ENCODE data around the gene EYA2.
"Not testable (repeated sequence)": the region's sequence is repeated elsewhere in the genome, so short reads cannot be mapped to it uniquely, and the experiment has no call there.

Gene EYA2

GRCh38 chr20:47172579-47172978 is 277.9 kb downstream of the EYA2 start:
- no peaks in the 10 kb centered on the region for H3K27me3 ChIP-seq (ENCODE audit: control insufficient read depth, insufficient read depth, low read length)
- no peaks in the 10 kb centered on the region for H3K36me3 ChIP-seq (ENCODE audit: control insufficient read depth, insufficient read depth, low read length)
- no peak overlapping the region for H3K9ac ChIP-seq (ENCODE audit: low read depth, low read length)
- no peak overlapping the region for H3K4me3 ChIP-seq (ENCODE audit: low read depth, low read length)
- no peaks in the 10 kb centered on the region for H3K9me3 ChIP-seq (ENCODE audit: control insufficient read depth, insufficient read depth, low read length)
- no peaks in the 10 kb centered on the region for H3K4me1 ChIP-seq (ENCODE audit: control insufficient read depth, insufficient read depth, low read length)

- Histone ChIP-seq H3K4me1 (ENCODE audit: control insufficient read depth, insufficient read depth, low read length) (no peaks in the 10 kb centered on the region), H3K36me3 (ENCODE audit: control insufficient read depth, insufficient read depth, low read length) (no peaks in the 10 kb centered on the region), H3K4me3 (ENCODE audit: low read depth, low read length) (no peak overlapping the region), H3K27me3 (ENCODE audit: control insufficient read depth, insufficient read depth, low read length) (no peaks in the 10 kb centered on the region), H3K9me3 (ENCODE audit: control insufficient read depth, insufficient read depth, low read length) (no peaks in the 10 kb centered on the region), H3K9ac (ENCODE audit: low read depth, low read length) (no peak overlapping the region)
These were observed 279.1 kb downstream of the EYA2 start for GRCh38 chr20:47173596-47174216.

- Histone ChIP-seq H3K4me1 (ENCODE audit: control insufficient read depth, insufficient read depth, low read length) (no peaks in the 10 kb centered on the region), H3K9ac (ENCODE audit: low read depth, low read length) (no peak overlapping the region), H3K36me3 (ENCODE audit: control insufficient read depth, insufficient read depth, low read length) (no peaks in the 10 kb centered on the region), H3K27me3 (ENCODE audit: control insufficient read depth, insufficient read depth, low read length) (no peaks in the 10 kb centered on the region), H3K9me3 (ENCODE audit: control insufficient read depth, insufficient read depth, low read length) (no peaks in the 10 kb centered on the region), H3K4me3 (ENCODE audit: low read depth, low read length) (no peak overlapping the region)
These were observed 280.0 kb downstream of the EYA2 start for GRCh38 chr20:47174456-47175243.

GRCh38 chr20:47175493-47175892 is 280.9 kb downstream of the EYA2 start:
- H3K9me3 ChIP-seq (ENCODE audit: control insufficient read depth, insufficient read depth, low read length) = no peaks in the 10 kb centered on the region
- H3K27me3 ChIP-seq (ENCODE audit: control insufficient read depth, insufficient read depth, low read length) = no peaks in the 10 kb centered on the region
- no peaks in the 10 kb centered on the region for H3K4me1 ChIP-seq (ENCODE audit: control insufficient read depth, insufficient read depth, low read length)
- H3K36me3 ChIP-seq (ENCODE audit: control insufficient read depth, insufficient read depth, low read length) = no peaks in the 10 kb centered on the region
- H3K9ac ChIP-seq (ENCODE audit: low read depth, low read length) = no peak overlapping the region
- no peak overlapping the region for H3K4me3 ChIP-seq (ENCODE audit: low read depth, low read length)

GRCh38 chr20:47176217-47176616 is 281.6 kb downstream of the EYA2 start:
- not testable (repeated sequence) for H3K27me3 ChIP-seq (ENCODE audit: control insufficient read depth, insufficient read depth, low read length)

GRCh38 chr20:47178277-47178676 is 283.6 kb downstream of the EYA2 start:
- H3K4me1 ChIP-seq (ENCODE audit: control insufficient read depth, insufficient read depth, low read length) = no peaks in the 10 kb centered on the region
- no peaks in the 10 kb centered on the region for H3K36me3 ChIP-seq (ENCODE audit: control insufficient read depth, insufficient read depth, low read length)

More at GRCh38 chr20:47176217-47176616, 281.6 kb downstream of the EYA2 start:
- H3K4me3 ChIP-seq (ENCODE audit: low read depth, low read length); H3K9ac ChIP-seq (ENCODE audit: low read depth, low read length); H3K9me3 ChIP-seq (ENCODE audit: control insufficient read depth, insufficient read depth, low read length); H3K36me3 ChIP-seq (ENCODE audit: control insufficient read depth, insufficient read depth, low read length); H3K4me1 ChIP-seq (ENCODE audit: control insufficient read depth, insufficient read depth, low read length): not testable (repeated sequence)

GRCh38 chr20:47178851-47179250 is 284.2 kb downstream of the EYA2 start:
- H3K9ac ChIP-seq (ENCODE audit: low read depth, low read length) = no peak overlapping the region
- no peaks in the 10 kb centered on the region for H3K9me3 ChIP-seq (ENCODE audit: control insufficient read depth, insufficient read depth, low read length)
- peaks cover 5% of the 10 kb centered on the region for H3K36me3 ChIP-seq (ENCODE audit: control insufficient read depth, insufficient read depth, low read length)
- no peaks in the 10 kb centered on the region for H3K27me3 ChIP-seq (ENCODE audit: control insufficient read depth, insufficient read depth, low read length)
- no peak overlapping the region for H3K4me3 ChIP-seq (ENCODE audit: low read depth, low read length)
- no peaks in the 10 kb centered on the region for H3K4me1 ChIP-seq (ENCODE audit: control insufficient read depth, insufficient read depth, low read length)

More at GRCh38 chr20:47178277-47178676, 283.6 kb downstream of the EYA2 start:
- Histone ChIP-seq H3K9me3 (ENCODE audit: control insufficient read depth, insufficient read depth, low read length) (no peaks in the 10 kb centered on the region), H3K27me3 (ENCODE audit: control insufficient read depth, insufficient read depth, low read length) (no peaks in the 10 kb centered on the region), H3K9ac (ENCODE audit: low read depth, low read length) (no peak overlapping the region), H3K4me3 (ENCODE audit: low read depth, low read length) (no peak overlapping the region)

- no peak overlapping the region for H3K9ac ChIP-seq (ENCODE audit: low read depth, low read length)
- peaks cover 7% of the 10 kb centered on the region for H3K36me3 ChIP-seq (ENCODE audit: control insufficient read depth, insufficient read depth, low read length)
- no peaks in the 10 kb centered on the region for H3K9me3 ChIP-seq (ENCODE audit: control insufficient read depth, insufficient read depth, low read length)
- no peaks in the 10 kb centered on the region for H3K4me1 ChIP-seq (ENCODE audit: control insufficient read depth, insufficient read depth, low read length)
- H3K27me3 ChIP-seq (ENCODE audit: control insufficient read depth, insufficient read depth, low read length) = no peaks in the 10 kb centered on the region
- H3K4me3 ChIP-seq (ENCODE audit: low read depth, low read length) = no peak overlapping the region
These were observed 284.6 kb downstream of the EYA2 start for GRCh38 chr20:47179267-47179666.

- Histone ChIP-seq H3K27me3 (ENCODE audit: control insufficient read depth, insufficient read depth, low read length) (no peaks in the 10 kb centered on the region), H3K36me3 (ENCODE audit: control insufficient read depth, insufficient read depth, low read length) (peaks cover 7% of the 10 kb centered on the region), H3K4me3 (ENCODE audit: low read depth, low read length) (no peak overlapping the region), H3K9ac (ENCODE audit: low read depth, low read length) (no peak overlapping the region), H3K4me1 (ENCODE audit: control insufficient read depth, insufficient read depth, low read length) (no peaks in the 10 kb centered on the region), H3K9me3 (ENCODE audit: control insufficient read depth, insufficient read depth, low read length) (no peaks in the 10 kb centered on the region)
These were observed 286.6 kb downstream of the EYA2 start for GRCh38 chr20:47181056-47181862.

- Histone ChIP-seq H3K27me3 (ENCODE audit: control insufficient read depth, insufficient read depth, low read length) (no peaks in the 10 kb centered on the region), H3K4me1 (ENCODE audit: control insufficient read depth, insufficient read depth, low read length) (no peaks in the 10 kb centered on the region), H3K9me3 (ENCODE audit: control insufficient read depth, insufficient read depth, low read length) (no peaks in the 10 kb centered on the region), H3K9ac (ENCODE audit: low read depth, low read length) (no peak overlapping the region), H3K4me3 (ENCODE audit: low read depth, low read length) (no peak overlapping the region), H3K36me3 (ENCODE audit: control insufficient read depth, insufficient read depth, low read length) (peaks cover 7% of the 10 kb centered on the region)
These were observed 288.7 kb downstream of the EYA2 start for GRCh38 chr20:47183367-47183766.

GRCh38 chr20:47187450-47188195 is 293.0 kb downstream of the EYA2 start:
- H3K9ac ChIP-seq (ENCODE audit: low read depth, low read length) = no peak overlapping the region
- H3K9me3 ChIP-seq (ENCODE audit: control insufficient read depth, insufficient read depth, low read length) = no peaks in the 10 kb centered on the region
- peaks cover 7% of the 10 kb centered on the region for H3K36me3 ChIP-seq (ENCODE audit: control insufficient read depth, insufficient read depth, low read length)
- H3K27me3 ChIP-seq (ENCODE audit: control insufficient read depth, insufficient read depth, low read length) = no peaks in the 10 kb centered on the region
- peaks cover 3% of the 10 kb centered on the region for H3K4me1 ChIP-seq (ENCODE audit: control insufficient read depth, insufficient read depth, low read length)
- no peak overlapping the region for H3K4me3 ChIP-seq (ENCODE audit: low read depth, low read length)
